ENCODE results near the gene CA10. TPM values are rescaled to one million over a fixed set of nuclear protein-coding genes. Genes with fewer than 3 reads are reported as not detected.

Gene CA10
- polyA plus RNA-seq, 1 experiment: not detected

GRCh38 chr17:51913491-51914205 lies 244.9 kb downstream of the CA10 start:
- Histone ChIP-seq H3K4me3 (ENCODE audit: low read depth, low read length) (no peak overlapping the region), H3K9me3 (ENCODE audit: control insufficient read depth, insufficient read depth, low read length) (peaks cover 8% of the 10 kb centered on the region; the same call in 1 of the 2 replicates), H3K27ac (ENCODE audit: low read depth, low read length) (no peak overlapping the region), H3K27me3 (ENCODE audit: control insufficient read depth, insufficient read depth, low read length) (no peaks in the 10 kb centered on the region)
- no peak for DNase-seq (ENCODE audit: low read depth, low spot score)
- CTCF ChIA-PET: no interaction called here
- POLR2A ChIA-PET: no interaction called here
- TF ChIP-seq, protein P1, sequence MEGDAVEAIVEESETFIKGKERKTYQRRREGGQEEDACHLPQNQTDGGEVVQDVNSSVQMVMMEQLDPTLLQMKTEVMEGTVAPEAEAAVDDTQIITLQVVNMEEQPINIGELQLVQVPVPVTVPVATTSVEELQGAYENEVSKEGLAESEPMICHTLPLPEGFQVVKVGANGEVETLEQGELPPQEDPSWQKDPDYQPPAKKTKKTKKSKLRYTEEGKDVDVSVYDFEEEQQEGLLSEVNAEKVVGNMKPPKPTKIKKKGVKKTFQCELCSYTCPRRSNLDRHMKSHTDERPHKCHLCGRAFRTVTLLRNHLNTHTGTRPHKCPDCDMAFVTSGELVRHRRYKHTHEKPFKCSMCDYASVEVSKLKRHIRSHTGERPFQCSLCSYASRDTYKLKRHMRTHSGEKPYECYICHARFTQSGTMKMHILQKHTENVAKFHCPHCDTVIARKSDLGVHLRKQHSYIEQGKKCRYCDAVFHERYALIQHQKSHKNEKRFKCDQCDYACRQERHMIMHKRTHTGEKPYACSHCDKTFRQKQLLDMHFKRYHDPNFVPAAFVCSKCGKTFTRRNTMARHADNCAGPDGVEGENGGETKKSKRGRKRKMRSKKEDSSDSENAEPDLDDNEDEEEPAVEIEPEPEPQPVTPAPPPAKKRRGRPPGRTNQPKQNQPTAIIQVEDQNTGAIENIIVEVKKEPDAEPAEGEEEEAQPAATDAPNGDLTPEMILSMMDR (IDR thresholded peaks at IDR 0.05; ENCODE audit: low read depth, low read length): no peak

DNA sequence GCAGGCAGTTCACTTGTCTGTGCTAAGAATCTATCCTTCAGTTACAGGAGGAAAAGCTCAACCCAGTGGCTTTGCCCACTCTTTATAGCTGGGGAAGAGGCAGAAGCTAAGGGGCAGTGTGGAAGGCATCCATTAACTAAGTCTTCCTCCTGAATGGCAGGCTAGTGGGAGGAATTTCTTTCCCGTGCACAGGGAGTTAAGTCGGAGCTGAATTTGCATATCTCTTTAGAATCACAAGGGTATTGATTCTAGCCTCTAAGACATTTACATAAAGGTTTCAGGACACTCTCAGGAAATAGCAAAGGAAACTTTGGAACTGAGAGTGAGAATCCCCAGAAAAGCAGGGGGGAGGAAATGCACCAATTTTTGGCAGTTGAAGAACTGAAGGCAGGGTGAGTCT lies 245.6 kb downstream of the CA10 start:
- H3K27me3 ChIP-seq (ENCODE audit: control insufficient read depth, insufficient read depth, low read length): no peaks in the 10 kb centered on the region
- peaks cover 8% of the 10 kb centered on the region; the same call in 1 of the 2 replicates for H3K9me3 ChIP-seq (ENCODE audit: control insufficient read depth, insufficient read depth, low read length)
- ChIA-PET CTCF (no interaction called here), POLR2A (no interaction called here)
- TF ChIP-seq, protein P1 (IDR thresholded peaks at IDR 0.05; ENCODE audit: low read depth, low read length): no peak
- no peak overlapping the region for H3K4me3 ChIP-seq (ENCODE audit: low read depth, low read length)
- no peak for DNase-seq (ENCODE audit: low read depth, low spot score)
- H3K27ac ChIP-seq (ENCODE audit: low read depth, low read length): no peak overlapping the region

DNA sequence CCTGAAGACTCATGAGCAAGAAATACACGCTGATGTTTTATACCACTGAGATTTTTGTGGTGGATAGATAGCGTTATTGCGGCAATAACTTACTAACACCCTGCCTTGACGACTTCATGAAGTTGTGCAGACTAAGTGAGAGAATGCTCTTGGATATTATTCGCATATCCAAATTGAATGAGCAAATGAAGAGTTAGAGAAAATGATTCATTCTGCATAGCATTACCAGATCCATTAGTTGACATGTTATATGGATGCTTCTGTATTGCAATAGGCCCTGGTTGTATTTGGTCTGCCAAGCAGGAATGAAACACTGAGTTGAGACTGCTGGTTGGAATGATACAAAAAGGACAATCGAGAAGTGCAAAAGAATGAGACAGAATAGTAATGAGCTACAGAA lies 247.3 kb downstream of the CA10 start:
- H3K4me3 ChIP-seq (ENCODE audit: low read depth, low read length): no peak overlapping the region
- DNase-seq (ENCODE audit: low read depth, low spot score): no peak
- TF ChIP-seq, protein P1 (IDR thresholded peaks at IDR 0.05; ENCODE audit: low read depth, low read length): no peak
- POLR2A ChIA-PET: no interaction called here
- CTCF ChIA-PET: no interaction called here
- H3K9me3 ChIP-seq (ENCODE audit: control insufficient read depth, insufficient read depth, low read length): peaks cover 11% of the 10 kb centered on the region; the same call in 1 of the 2 replicates
- H3K27ac ChIP-seq (ENCODE audit: low read depth, low read length): no peak overlapping the region
- H3K27me3 ChIP-seq (ENCODE audit: control insufficient read depth, insufficient read depth, low read length): no peaks in the 10 kb centered on the region

GRCh38 chr17:51909971-51910370 lies 248.5 kb downstream of the CA10 start:
- ChIA-PET POLR2A (no interaction called here), CTCF (no interaction called here)
- H3K27me3 ChIP-seq (ENCODE audit: control insufficient read depth, insufficient read depth, low read length): no peaks in the 10 kb centered on the region
- TF ChIP-seq, protein P1 (IDR thresholded peaks at IDR 0.05; ENCODE audit: low read depth, low read length): no peak
- no peak overlapping the region for H3K4me3 ChIP-seq (ENCODE audit: low read depth, low read length)
- no peak overlapping the region for H3K27ac ChIP-seq (ENCODE audit: low read depth, low read length)
- DNase-seq (ENCODE audit: low read depth, low spot score): no peak
- H3K9me3 ChIP-seq (ENCODE audit: control insufficient read depth, insufficient read depth, low read length): peaks cover 8% of the 10 kb centered on the region; the same call in 1 of the 2 replicates

- no peaks in the 10 kb centered on the region for H3K27me3 ChIP-seq (ENCODE audit: control insufficient read depth, insufficient read depth, low read length)
- ChIA-PET POLR2A (no interaction called here), CTCF (no interaction called here)
- no peak for DNase-seq (ENCODE audit: low read depth, low spot score)
- H3K27ac ChIP-seq (ENCODE audit: low read depth, low read length): no peak overlapping the region
- no peak overlapping the region for H3K4me3 ChIP-seq (ENCODE audit: low read depth, low read length)
- TF ChIP-seq, protein P1 (IDR thresholded peaks at IDR 0.05; ENCODE audit: low read depth, low read length): no peak
- peaks cover 8% of the 10 kb centered on the region; the same call in 1 of the 2 replicates for H3K9me3 ChIP-seq (ENCODE audit: control insufficient read depth, insufficient read depth, low read length)
Measured at GRCh38 chr17:51908841-51909537, 249.5 kb downstream of the CA10 start.
